Breast epithelium (tissue), 3 donors: ENCODE measurements around the gene HTR5A.

Experiments used
- POLR2A ChIP-seq: fragments of 450-650 bp; IDR thresholded peaks from one replicate; pipeline ENCODE4 v1.6.1; 2016; ENCODE audit warnings: antibody characterized with exemption, mild to moderate bottlenecking, moderate library complexity
- TF ChIP-seq, protein P1 (sequence below), 3 donors: fragments of 450-650 bp; IDR thresholded peaks; one replicate each; pipeline ENCODE4 v1.5.1; 2016 to 2017; ENCODE audit warnings: antibody characterized with exemption in 3 of 3, mild to moderate bottlenecking in 3 of 3, moderate library complexity in 3 of 3

GRCh38 chr7:155071121-155071651 lies 1.1 kb downstream of the HTR5A start:
- TF ChIP-seq, protein P1, sequence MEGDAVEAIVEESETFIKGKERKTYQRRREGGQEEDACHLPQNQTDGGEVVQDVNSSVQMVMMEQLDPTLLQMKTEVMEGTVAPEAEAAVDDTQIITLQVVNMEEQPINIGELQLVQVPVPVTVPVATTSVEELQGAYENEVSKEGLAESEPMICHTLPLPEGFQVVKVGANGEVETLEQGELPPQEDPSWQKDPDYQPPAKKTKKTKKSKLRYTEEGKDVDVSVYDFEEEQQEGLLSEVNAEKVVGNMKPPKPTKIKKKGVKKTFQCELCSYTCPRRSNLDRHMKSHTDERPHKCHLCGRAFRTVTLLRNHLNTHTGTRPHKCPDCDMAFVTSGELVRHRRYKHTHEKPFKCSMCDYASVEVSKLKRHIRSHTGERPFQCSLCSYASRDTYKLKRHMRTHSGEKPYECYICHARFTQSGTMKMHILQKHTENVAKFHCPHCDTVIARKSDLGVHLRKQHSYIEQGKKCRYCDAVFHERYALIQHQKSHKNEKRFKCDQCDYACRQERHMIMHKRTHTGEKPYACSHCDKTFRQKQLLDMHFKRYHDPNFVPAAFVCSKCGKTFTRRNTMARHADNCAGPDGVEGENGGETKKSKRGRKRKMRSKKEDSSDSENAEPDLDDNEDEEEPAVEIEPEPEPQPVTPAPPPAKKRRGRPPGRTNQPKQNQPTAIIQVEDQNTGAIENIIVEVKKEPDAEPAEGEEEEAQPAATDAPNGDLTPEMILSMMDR (IDR thresholded peaks at IDR 0.05), result no peak
- no peak for TF ChIP-seq POLR2A
